Hematopoietic multipotent progenitor cell treated with erythropoietin and hydrocortisone succinate and interleukin-3 and kit ligand, for 8 days (in vitro differentiated cells): ENCODE data around the gene F2RL3.
"Not testable (repeated sequence)": the region's sequence is repeated elsewhere in the genome, so short reads cannot be mapped to it uniquely, and the experiment has no call there.

Experiments used
- DNase-seq: peaks from one replicate; pipeline ENCODE4 v3.0.0-alpha.2; 2015

F2RL3 gene

DNA sequence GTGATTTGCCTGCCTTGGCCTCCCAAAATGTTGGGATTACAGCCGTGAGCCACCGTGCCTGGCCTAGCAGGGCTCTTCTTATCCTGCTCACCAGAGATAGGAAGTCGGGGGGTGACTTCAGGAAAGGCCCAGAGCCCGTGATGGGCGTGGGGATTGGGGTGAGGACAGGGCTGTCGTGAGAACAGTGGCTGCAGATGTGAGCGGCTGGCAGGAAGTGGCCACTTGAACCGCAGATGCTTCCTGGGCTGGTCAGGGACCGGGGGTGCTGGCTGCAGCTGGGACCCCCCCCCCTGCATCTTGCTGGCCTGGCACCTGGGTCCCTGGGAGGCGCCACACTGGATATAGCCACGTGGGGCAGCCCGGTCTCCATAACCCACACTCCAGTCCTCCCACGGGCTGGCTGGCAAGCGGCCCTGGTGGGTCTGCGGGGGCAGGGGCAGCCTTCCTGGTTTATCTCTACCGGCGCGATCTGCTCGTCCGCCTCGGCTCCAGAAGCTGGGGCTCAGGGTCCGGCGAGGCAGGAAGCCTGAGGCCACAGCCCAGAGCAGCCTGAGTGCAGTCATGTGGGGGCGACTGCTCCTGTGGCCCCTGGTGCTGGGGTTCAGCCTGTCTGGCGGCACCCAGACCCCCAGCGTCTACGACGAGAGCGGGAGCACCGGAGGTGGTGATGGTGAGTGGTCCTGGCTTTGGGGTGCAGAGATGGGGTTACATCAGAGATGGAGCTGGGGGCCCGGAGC is at the start of gene F2RL3:
Gene F2RL3 (plus strand): TSS at position 371 of the 737 bp plus-strand sequence. CDS start 191 bp downstream, at position 562.
- DNase-seq = peak; percentile 87

DNA sequence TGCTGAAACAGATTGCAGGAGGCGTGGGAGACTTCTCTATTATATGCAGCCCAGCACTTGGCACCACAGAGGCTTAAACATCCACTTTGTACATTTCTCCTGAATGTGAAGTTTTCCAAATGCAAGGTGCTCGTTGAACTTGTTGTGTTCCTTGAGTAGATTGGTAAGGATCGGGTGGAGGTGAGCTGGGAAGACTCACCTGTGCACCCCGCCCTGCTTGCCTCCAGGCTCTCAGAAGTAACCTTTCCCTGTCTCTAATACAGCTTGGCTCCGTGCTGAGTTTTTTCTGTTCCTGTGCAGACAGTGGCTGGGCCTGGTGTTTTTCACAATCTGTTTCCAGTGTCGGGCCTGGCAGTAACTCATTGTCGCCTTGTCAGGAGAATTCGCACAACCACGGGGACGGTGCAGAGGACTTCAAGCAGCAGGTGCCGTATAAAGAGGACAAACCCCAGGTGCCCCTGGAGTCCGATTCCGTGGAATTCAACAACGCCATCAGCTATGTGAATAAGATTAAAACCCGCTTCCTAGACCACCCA is 47.3 kb upstream of the F2RL3 start:
- no peak for DNase-seq

DNA sequence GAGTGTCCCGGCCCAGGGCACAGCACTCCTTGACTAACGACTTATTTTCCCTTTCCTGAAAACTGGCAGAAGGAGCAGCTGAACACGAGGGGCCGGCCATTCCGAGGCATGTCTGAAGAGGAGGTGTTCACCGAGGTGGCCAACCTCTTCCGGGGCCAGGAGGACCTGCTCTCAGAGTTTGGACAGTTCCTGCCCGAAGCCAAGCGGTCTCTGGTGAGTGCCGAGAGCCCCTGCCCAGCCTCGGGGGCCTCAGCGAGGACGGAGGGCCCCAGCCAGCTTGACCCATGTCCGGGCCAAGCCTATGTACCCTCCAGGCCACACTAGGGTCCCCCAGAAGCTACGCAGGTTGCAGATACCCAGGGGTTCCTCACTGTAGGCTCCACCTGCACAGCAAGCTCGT is 41.9 kb upstream of the F2RL3 start:
- no peak for DNase-seq

GRCh38 chr19:16847430-16847829 is 41.4 kb upstream of the F2RL3 start:
- no peak for DNase-seq

- DNase-seq = no peak
These were observed 39.6 kb upstream of the F2RL3 start for GRCh38 chr19:16849168-16849567.

DNA sequence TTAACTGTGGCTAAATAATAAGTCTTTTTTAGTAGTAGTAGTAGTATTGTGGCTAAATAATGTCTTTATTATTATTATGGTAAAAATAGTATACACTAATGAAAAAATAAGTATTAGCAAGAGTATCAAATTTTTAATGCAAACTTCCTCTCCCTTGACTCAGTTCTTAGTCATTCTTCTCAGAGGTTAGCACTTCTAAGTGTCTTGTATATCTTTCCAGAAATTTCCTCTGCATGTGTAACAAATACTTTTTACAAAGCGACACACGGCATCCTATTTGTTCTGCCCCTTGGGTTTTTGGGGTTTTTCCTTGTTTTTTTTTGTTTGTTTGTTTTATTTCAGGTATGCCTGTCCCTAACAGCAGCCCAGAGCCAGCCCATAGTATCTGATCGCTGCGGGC is 38.7 kb upstream of the F2RL3 start:
- no peak for DNase-seq

DNA sequence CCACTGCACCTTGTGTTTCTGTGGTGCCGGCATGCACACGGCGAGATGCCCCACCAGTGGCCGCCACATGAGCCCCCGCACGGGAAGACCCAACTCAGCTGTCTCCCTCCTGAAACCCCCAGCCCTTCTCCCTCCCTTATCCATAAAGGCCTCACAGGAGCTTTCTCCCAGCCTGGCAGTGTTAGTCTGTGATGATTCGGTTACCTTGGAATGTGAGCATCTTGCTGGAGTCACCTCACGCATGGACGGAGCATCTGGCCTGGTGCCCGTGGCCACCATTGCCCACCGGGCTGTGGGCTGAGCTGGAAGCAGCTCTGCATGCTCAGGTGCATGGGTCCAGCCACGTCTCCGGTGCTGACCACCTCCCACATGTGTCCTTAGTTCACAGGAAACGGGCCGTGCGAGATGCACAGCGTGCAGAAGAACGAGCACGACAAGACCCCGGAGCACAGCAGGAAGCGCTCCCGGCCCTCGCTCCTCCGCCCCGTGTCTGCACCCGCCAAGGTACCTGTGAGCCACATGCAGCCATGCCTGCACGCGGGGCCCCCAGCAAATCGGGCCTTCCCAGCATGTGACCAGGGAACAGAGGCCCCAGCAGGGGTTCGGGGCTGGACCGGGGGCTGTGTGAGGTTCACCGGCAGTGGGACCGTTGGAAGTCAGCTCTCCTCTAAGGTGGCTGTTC is 37.6 kb upstream of the F2RL3 start:
- DNase-seq = no peak

DNA sequence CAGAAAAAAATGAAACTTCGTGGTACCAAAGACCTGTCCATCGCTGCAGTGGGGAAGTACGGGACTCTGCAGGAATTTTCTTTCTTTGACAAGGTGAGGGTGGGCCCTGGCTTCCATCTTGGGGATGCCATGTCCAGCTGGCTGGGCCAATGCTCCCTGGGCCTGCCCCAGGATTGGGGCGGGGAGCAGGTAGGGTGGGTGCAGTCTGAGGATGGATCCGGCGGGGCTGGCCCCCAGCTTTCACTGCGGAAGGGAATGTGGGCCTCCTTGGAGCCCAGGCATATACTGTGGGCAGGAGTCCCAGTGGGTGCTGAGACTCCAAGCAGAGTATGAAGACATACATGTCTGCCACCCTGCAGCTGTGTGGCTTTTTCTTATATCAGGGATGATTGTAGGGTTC is 35.7 kb upstream of the F2RL3 start:
- DNase-seq = no peak

GRCh38 chr19:16856091-16856490 is 32.7 kb upstream of the F2RL3 start:
- DNase-seq = no peak

DNA sequence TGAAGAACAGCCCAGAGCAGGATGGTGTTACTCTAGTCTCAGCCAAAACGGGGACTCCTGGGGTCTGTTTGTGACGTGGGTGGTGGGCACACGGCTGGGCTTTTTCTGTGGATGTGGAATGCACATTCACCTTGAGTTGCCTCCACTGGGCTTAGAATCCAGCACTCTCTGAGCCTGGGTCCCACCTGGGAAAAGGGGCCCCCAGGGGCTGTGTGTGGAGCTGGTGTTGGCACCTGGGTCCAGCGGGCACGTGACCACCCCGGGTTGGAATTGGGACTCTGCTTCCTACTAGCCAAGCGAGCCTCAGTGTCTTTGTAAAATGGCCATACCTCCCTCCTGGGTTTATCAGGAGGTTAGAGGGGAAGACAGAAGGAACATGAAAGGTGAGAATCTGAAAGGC is 29.2 kb upstream of the F2RL3 start:
- DNase-seq = no peak

DNA sequence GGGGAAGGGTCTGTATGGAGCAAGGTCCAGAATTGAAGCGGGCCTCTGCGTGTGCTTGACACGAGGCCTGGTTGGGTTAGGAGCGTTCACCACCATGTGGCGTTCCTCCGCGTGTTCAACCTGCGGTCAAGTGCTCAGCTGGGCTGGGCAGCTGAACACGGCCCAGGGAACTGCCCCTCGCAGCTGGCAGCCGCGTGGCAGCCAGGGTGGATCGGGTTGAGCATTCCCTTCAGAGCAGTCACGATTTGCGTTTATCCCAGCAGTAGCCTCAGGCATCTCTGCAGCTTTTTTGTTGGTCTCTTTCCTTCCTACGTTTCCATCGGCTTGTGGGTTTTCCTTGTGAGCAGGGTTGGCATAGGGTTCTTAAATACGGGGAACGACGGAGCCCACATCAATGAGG is 28.7 kb upstream of the F2RL3 start:
- DNase-seq = no peak

DNA sequence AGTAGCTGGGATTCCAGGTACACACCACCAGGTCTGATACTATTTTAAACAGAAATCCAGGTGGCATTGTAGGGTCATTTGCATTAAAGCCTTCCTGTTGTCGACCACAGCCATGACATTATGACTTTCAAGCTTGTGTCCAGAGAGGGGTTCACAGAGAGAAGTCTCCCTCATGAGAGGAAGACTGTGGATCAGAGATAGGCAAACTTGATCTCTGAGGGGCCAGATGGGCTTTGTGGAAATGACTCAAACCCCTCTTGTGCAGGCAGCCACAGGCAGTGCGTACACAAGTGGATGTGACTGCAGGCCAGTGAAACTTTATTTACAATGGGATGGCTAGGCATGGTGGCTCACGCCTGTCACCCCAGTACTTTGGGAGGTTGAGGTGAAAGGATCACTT is 27.8 kb upstream of the F2RL3 start:
- peak; percentile 30 for DNase-seq

- DNase-seq = no peak
These were observed 27.0 kb upstream of the F2RL3 start for GRCh38 chr19:16861834-16862233.

DNA sequence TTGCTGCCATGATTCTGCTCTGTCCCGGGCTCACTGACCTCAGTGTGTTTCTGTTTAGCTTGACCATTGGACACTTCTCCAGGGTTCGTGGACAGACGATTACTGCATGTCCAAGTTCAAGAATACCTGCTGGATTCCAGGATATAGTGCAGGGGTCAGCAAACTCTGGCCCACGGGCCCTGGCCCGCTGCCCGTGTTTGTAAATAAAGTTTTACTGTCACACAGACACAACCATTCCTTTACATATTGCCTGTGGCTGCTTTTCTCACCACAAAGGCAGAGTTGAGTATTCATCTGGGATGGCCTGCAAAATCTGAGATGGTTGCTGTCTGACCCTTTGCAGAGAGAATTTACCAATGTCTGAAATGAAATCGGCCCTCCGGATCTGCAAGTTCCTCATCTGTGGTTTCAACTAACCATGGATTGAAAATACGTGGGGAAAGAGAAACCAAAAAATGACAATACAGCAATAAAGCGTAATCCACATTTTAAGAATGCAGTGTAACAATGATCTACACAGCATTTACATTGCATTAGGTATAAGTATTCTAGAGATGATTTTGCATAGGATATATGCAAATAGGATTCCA is 25.9 kb upstream of the F2RL3 start:
- DNase-seq = no peak

DNA sequence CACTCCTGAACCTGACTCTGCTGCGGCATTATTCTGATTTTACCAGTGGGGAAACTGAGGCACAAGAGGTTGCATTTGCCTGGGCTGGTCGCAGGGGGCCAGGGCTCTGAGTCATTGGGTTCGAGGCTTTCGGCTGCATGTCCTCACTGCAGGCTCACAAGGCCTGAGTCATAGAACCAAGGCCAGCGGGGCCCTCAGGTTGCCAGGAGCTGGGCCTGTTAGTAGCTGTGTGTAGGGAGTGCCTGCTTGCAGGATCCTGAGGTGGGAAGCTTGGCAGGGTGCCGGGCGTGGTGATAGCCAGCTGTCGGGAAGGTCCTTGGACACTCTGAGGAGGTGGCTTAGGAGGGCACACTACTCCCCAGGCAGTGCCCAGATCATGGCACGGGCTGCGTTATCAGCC is 21.6 kb upstream of the F2RL3 start:
- no peak for DNase-seq

DNA sequence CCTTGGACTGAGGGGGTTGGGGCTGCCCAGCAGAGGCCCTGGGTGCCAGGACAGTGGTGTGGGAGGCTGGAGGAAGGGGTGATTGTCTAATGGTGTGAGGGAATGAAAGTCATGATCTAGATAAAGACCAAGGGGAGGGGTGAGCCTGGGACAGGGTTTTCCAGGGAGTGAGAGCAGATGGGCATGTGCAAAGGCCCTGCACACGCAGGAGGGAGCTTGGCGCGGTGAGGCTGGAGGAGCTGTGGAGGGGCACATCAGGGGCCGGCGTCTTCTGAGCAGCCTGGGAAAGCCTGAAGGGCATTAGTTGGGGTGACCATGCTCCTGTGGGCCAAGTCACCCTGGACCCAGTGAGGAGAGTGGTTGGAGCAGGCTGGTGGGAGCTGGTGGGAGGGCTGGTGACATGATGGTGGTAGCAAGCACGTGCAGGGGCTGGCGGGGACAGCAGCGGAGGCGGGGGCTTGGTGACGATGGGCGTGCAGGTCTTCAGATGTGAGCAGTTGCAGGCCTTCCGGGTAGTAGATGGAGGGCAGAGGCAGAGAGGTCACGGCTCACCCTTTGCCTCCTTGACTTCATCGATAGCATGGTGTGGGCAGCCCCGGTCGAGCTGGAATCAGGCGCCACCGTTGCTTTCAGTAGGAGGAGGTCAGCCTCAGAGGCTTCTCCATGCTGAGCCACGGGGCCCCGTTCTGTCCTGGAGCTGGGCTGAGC is 20.2 kb upstream of the F2RL3 start:
- DNase-seq = no peak

DNA sequence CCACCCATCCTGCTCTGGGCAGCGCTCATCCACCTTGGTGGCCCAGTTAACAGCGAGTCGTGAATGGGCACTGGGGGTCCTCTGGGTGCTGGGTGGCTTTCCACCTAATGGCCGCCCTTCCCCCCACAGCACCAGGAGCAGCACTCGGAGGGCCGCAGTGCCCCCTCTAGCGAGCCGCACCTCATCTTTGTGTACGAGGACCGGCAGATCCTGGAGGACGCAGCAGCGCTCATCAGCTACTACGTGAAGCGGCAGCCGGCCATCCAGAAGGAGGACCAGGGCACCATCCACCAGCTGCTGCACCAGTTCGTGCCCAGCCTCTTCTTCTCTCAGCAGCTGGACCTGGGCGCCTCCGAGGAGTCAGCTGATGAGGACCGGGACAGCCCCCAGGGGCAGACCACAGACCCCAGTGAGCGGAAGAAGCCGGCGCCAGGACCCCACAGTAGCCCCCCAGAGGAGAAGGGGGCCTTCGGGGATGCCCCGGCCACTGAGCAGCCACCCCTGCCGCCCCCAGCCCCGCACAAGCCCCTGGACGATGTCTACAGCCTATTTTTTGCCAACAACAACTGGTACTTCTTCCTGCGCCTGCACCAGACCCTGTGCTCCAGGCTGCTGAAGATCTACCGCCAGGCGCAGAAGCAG is 19.3 kb upstream of the F2RL3 start:
- no peak for DNase-seq

GRCh38 chr19:16871871-16872270 is 16.9 kb upstream of the F2RL3 start:
- DNase-seq = no peak

DNA sequence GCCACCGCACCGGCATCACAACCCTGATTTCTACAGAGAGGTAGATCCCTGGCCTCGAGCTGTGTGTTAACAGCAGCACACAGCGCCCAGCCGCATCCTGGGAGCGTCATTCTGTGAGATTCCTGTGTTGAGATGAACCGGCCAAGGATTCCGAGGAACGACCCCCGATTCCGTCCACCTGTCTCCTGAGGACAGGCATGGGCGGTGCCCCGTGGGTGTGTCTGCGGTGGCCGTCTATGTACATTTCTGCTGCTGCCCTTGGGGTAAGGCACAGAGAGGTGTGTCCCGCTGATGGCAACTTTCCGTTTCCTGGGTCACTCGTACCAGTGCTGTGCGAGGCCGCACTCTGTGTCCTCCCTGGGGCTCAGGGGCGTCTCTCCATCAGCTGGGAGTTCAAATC is 16.1 kb upstream of the F2RL3 start:
- no peak for DNase-seq

DNA sequence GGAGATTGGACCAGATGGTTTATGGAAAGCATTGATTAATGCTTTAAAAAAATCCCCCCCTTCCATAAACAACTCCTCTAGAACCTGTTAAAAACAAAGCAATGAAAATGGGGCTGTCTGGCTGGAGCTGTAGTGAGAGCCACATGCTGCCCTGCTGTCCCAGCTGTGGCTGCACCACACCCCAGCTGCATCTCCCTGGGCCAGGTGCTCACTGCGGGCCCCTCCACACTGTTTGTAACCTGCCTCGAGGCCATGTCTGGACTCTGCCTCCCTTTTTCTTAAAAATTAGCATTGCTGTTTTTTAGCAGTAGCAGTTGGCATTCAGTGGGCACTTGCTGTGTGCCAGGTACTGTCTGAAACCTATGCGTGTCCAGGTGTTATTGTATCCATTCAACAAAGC is 15.2 kb upstream of the F2RL3 start:
- no peak for DNase-seq

DNA sequence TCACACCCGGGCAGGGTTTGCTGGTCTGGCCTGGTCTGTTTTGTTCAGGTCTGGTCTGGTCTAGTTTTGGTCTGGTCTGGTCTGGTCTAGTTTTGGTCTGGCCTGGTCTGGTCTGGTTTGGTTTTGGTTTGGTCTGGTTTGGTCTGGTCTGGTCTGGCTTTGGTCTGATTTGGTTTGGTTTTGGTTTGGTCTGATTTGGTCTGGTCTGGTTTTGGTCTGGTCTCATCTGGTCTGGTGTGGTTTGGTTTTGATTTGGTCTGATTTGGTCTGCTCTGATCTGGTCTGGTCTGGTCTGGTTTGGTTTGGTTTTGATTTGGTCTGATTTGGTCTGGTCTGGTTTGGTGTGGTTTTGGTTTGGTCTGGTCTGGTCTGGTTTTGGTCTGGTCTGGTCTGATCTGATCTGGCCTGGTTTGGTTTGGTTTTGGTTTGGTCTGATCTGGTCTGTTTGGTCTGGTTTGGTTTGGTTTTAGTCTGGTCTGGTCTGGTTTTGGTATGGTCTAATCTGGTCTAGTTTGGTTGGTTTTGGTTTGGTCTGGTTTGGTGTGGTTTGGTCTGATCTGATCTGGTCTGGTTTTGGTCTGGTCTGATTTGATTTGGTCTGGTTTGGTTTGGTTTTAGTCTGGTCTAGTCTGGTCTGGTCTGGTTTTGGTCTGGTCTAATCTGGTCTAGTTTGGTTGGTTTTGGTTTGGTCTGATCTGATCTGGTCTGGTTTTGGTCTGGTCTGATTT is 14.4 kb upstream of the F2RL3 start:
- no peak for DNase-seq

DNA sequence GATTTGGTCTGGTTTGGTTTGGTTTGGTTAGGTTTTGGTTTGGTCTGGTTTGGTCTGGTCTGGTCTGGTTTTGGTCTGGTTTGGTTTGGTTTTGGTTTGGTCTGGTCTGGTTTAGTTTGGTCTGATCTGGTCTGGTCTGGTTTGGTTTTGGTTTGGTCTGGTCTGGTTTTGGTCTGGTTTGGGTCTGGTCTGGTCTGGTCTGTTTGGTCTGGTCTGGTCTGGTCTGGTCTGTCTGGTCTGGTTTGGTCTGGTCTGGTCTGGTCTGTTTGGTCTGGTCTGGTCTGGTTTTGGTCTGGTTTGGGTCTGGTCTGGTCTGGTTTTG is 13.9 kb upstream of the F2RL3 start:
- DNase-seq = not testable (repeated sequence)
